ENCODE data around the gene PATJ.

Gene PATJ

GRCh38 chr1:61776091-61776490 is 33.8 kb downstream of the PATJ start:
- H3K4me1 ChIP-seq (ENCODE audit: insufficient read depth, low read length): no peaks in the 10 kb centered on the region
- TF ChIP-seq, protein P1, sequence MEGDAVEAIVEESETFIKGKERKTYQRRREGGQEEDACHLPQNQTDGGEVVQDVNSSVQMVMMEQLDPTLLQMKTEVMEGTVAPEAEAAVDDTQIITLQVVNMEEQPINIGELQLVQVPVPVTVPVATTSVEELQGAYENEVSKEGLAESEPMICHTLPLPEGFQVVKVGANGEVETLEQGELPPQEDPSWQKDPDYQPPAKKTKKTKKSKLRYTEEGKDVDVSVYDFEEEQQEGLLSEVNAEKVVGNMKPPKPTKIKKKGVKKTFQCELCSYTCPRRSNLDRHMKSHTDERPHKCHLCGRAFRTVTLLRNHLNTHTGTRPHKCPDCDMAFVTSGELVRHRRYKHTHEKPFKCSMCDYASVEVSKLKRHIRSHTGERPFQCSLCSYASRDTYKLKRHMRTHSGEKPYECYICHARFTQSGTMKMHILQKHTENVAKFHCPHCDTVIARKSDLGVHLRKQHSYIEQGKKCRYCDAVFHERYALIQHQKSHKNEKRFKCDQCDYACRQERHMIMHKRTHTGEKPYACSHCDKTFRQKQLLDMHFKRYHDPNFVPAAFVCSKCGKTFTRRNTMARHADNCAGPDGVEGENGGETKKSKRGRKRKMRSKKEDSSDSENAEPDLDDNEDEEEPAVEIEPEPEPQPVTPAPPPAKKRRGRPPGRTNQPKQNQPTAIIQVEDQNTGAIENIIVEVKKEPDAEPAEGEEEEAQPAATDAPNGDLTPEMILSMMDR (IDR thresholded peaks at IDR 0.05; ENCODE audit: borderline replicate concordance, extremely low read depth, low read length, poor library complexity, severe bottlenecking): no peak
- TF ChIP-seq EZH2 (IDR thresholded peaks at IDR 0.05; ENCODE audit: borderline replicate concordance, low read depth, low read length, severe bottlenecking): no peak
- H3K79me2 ChIP-seq (ENCODE audit: insufficient read depth, low read length): no peaks in the 10 kb centered on the region
- H3K27ac ChIP-seq (ENCODE audit: low read length): no peak overlapping the region
- DNase-seq: peak; percentile 8
- H2AFZ ChIP-seq (ENCODE audit: low read depth, low read length): no peak overlapping the region
- H3K9me3 ChIP-seq (ENCODE audit: insufficient read depth, low read length, severe bottlenecking): no peaks in the 10 kb centered on the region
- H3K36me3 ChIP-seq (ENCODE audit: insufficient read depth, low read length): no peaks in the 10 kb centered on the region
- H3K4me2 ChIP-seq (ENCODE audit: insufficient read depth, low read length): no peak overlapping the region
- ATAC-seq (ENCODE audit: insufficient read depth, low read depth): peak; percentile 42; the same call in 1 of the 3 replicates
- no peaks in the 10 kb centered on the region for H4K20me1 ChIP-seq (ENCODE audit: insufficient read depth, low read length)
- no peaks in the 10 kb centered on the region for H3K27me3 ChIP-seq (ENCODE audit: insufficient read depth, low read length, poor library complexity)
- no peak overlapping the region for H3K4me3 ChIP-seq (ENCODE audit: low read depth in 1 of 2, low read length in 2 of 2)
- H3K9ac ChIP-seq (ENCODE audit: low read depth, low read length): no peak overlapping the region

DNA sequence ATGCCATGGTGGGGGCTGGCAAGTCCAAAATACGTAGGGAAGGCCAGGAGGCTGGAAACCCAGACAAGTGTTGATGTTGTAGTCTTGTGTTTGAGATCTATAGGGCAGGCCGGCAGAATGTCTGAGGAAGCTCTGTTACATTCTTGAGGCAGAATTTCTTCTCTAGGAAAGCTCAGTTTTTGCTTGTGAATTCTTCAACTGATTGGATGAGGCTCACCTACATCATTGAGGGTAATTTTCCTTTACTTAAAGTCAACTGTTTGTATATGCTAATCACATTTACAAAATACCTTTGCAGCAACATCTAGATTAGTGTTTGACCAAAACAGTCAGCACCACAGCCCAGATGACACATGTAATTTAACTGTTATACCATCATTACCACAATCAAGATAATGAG is 37.0 kb downstream of the PATJ start:
- Histone ChIP-seq H3K9me3 (ENCODE audit: insufficient read depth, low read length, severe bottlenecking) (no peaks in the 10 kb centered on the region), H3K27ac (ENCODE audit: low read length) (no peak overlapping the region), H3K9ac (ENCODE audit: low read depth, low read length) (no peak overlapping the region), H3K27me3 (ENCODE audit: insufficient read depth, low read length, poor library complexity) (peaks cover 3% of the 10 kb centered on the region), H3K4me3 (ENCODE audit: low read depth in 1 of 2, low read length in 2 of 2) (no peak overlapping the region), H3K4me1 (ENCODE audit: insufficient read depth, low read length) (no peaks in the 10 kb centered on the region), H3K79me2 (ENCODE audit: insufficient read depth, low read length) (no peaks in the 10 kb centered on the region), H2AFZ (ENCODE audit: low read depth, low read length) (no peak overlapping the region), H3K4me2 (ENCODE audit: insufficient read depth, low read length) (no peak overlapping the region), H4K20me1 (ENCODE audit: insufficient read depth, low read length) (no peaks in the 10 kb centered on the region), H3K36me3 (ENCODE audit: insufficient read depth, low read length) (no peaks in the 10 kb centered on the region)
- no peak for ATAC-seq (ENCODE audit: insufficient read depth, low read depth)
- TF ChIP-seq EZH2 (IDR thresholded peaks at IDR 0.05; ENCODE audit: borderline replicate concordance, low read depth, low read length, severe bottlenecking): no peak
- TF ChIP-seq, protein P1 (IDR thresholded peaks at IDR 0.05; ENCODE audit: borderline replicate concordance, extremely low read depth, low read length, poor library complexity, severe bottlenecking): no peak
- no peak for DNase-seq

GRCh38 chr1:61781151-61781550 is 38.9 kb downstream of the PATJ start:
- ATAC-seq (ENCODE audit: insufficient read depth, low read depth) (no peak), DNase-seq (no peak)
- no peaks in the 10 kb centered on the region for H3K9me3 ChIP-seq (ENCODE audit: insufficient read depth, low read length, severe bottlenecking)
- no peak overlapping the region for H3K4me2 ChIP-seq (ENCODE audit: insufficient read depth, low read length)
- H3K79me2 ChIP-seq (ENCODE audit: insufficient read depth, low read length): no peaks in the 10 kb centered on the region
- H3K4me1 ChIP-seq (ENCODE audit: insufficient read depth, low read length): no peaks in the 10 kb centered on the region
- no peak overlapping the region for H3K9ac ChIP-seq (ENCODE audit: low read depth, low read length)
- H3K4me3 ChIP-seq (ENCODE audit: low read depth in 1 of 2, low read length in 2 of 2): no peak overlapping the region
- TF ChIP-seq, protein P1 (IDR thresholded peaks at IDR 0.05; ENCODE audit: borderline replicate concordance, extremely low read depth, low read length, poor library complexity, severe bottlenecking): no peak
- TF ChIP-seq EZH2 (IDR thresholded peaks at IDR 0.05; ENCODE audit: borderline replicate concordance, low read depth, low read length, severe bottlenecking): no peak
- H3K36me3 ChIP-seq (ENCODE audit: insufficient read depth, low read length): no peaks in the 10 kb centered on the region
- H3K27ac ChIP-seq (ENCODE audit: low read length): no peak overlapping the region
- peaks cover 3% of the 10 kb centered on the region for H3K27me3 ChIP-seq (ENCODE audit: insufficient read depth, low read length, poor library complexity)
- H2AFZ ChIP-seq (ENCODE audit: low read depth, low read length): no peak overlapping the region
- no peaks in the 10 kb centered on the region for H4K20me1 ChIP-seq (ENCODE audit: insufficient read depth, low read length)

DNA sequence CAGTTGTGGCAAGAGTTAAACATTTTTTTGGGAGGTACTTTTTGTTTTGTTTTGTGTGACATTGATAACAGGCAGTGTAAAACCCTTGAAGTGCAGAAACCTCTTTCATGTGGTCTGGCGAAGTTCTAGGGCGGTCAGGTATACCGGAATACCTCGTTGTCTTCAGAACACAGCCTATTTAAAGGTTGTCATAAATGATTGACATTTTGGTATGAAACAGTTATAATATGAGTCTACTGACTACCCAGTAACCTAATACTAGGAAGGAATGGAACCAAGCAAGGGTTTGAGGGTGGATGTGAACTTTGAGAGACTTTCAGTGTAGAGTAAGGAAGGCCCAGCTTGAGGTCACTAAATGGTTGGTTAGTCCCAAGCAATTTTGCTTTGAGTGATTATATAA is 40.5 kb downstream of the PATJ start:
- H3K79me2 ChIP-seq (ENCODE audit: insufficient read depth, low read length): no peaks in the 10 kb centered on the region
- H4K20me1 ChIP-seq (ENCODE audit: insufficient read depth, low read length): no peaks in the 10 kb centered on the region
- no peak for TF ChIP-seq EZH2 (IDR thresholded peaks at IDR 0.05; ENCODE audit: borderline replicate concordance, low read depth, low read length, severe bottlenecking)
- TF ChIP-seq, protein P1 (IDR thresholded peaks at IDR 0.05; ENCODE audit: borderline replicate concordance, extremely low read depth, low read length, poor library complexity, severe bottlenecking): no peak
- H3K27me3 ChIP-seq (ENCODE audit: insufficient read depth, low read length, poor library complexity): peaks cover 3% of the 10 kb centered on the region
- ATAC-seq (ENCODE audit: insufficient read depth, low read depth) (peak; percentile 77), DNase-seq (peak; percentile 20)
- no peak overlapping the region for H3K4me2 ChIP-seq (ENCODE audit: insufficient read depth, low read length)
- H3K4me1 ChIP-seq (ENCODE audit: insufficient read depth, low read length): no peaks in the 10 kb centered on the region
- no peak overlapping the region for H3K27ac ChIP-seq (ENCODE audit: low read length)
- no peak overlapping the region for H2AFZ ChIP-seq (ENCODE audit: low read depth, low read length)
- no peaks in the 10 kb centered on the region for H3K9me3 ChIP-seq (ENCODE audit: insufficient read depth, low read length, severe bottlenecking)
- H3K4me3 ChIP-seq (ENCODE audit: low read depth in 1 of 2, low read length in 2 of 2): no peak overlapping the region
- no peak overlapping the region for H3K9ac ChIP-seq (ENCODE audit: low read depth, low read length)
- H3K36me3 ChIP-seq (ENCODE audit: insufficient read depth, low read length): no peaks in the 10 kb centered on the region

Measured in DND-41 (cell line).